Activated CD4-positive, alpha-beta T cell treated with anti-CD3 and anti-CD28 coated beads, Interleukin-2, amount 50 U/mL, for 16 hours (primary cell): ENCODE measurements around the gene LRPPRC.
A peak's percentile ranks its signal among the peaks of the same experiment; 100 is the strongest.

ENCODE experiments used
- DNase-seq: peaks from one replicate; pipeline ENCODE4 v3.0.0-alpha.2; 2020

The LRPPRC gene

DNA sequence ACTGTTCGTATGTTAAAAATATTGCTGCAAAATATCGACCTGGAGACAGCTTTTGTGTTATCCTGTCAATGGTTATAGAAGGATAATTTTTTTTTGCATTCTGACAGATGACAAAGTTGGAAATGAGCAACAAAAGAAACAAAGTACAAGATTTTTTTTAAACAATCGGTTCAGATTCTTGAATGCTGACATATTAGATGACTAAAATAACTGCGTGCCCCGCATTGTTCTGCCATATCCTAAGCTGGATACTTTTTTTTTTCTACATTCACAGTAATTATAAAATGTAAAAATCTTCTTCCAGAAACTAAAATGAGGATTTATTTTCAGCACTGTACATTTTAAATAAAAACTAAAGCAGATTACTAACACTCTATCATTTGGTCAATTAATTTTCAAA lies 89.9 kb downstream of the LRPPRC start:
- no peak for DNase-seq

- DNase-seq: peak; percentile 39
These were observed 90.4 kb downstream of the LRPPRC start for GRCh38 chr2:43905371-43905803.

GRCh38 chr2:43899589-43899988 lies 96.2 kb downstream of the LRPPRC start:
- no peak for DNase-seq

DNA sequence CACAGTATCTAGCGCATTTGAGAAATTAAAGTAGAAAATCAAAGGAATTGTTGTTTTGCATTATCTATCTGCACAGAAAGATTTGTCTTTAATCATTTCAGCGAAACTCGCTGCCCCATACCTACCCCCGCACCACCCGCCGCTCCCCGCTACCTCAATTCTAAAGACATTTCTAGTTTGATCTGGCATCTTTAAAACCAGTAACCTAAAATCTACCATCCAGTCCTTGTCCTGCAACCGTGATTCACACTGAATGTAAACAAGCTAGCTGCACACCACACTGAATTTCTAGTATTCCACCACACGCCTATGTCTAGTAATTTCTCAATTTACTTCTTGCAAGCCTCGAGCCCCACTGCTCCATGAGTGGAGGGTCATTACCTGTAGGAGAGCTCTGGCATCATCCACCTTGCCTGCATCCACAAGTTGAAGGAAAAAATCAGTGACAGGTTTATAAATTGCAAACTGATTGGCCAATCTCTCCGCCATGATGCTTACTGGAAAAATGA lies 96.9 kb downstream of the LRPPRC start:
- no peak for DNase-seq

- no peak for DNase-seq
These were observed 97.5 kb downstream of the LRPPRC start for GRCh38 chr2:43898134-43898837.

GRCh38 chr2:43897492-43897891 lies 98.3 kb downstream of the LRPPRC start:
- no peak for DNase-seq

DNA sequence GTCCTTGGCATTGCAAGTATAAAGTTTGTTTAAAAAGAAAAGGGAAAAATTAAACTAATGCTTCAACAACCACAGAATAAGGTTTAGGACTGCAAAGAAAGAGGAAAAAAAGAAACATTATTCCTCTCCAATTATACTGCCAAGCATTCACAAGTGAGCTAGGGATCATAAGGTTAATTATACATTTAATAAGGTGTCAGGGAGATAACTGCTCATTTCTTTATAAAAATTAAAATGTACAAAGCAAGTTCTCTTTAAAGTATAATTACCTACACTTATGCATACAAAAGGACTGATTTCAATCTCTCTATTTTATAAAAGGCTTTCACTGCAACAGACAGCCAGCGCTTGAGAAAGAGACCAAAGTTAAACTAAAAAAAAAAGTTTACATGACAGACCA lies 98.9 kb downstream of the LRPPRC start:
- DNase-seq: no peak

DNA sequence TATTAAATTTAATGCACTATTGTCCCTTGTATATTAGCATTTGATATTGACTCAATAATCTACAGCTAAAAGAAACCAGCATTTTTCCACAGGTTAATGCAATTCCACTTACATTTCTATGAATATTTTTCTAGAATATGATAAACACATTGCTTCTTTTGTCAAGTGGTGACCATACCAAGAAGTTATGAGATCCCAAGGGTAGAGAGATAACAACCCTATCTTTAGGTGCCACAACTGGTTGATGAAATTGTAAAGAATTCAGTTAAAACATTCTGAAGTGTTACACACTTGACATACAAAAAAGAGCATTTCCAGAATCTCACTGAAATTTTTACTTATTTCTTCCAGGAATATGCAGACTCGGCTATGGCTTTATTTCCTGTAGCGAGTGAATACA lies 101.0 kb downstream of the LRPPRC start:
- DNase-seq: no peak

- DNase-seq: no peak
These were observed 104.9 kb downstream of the LRPPRC start for GRCh38 chr2:43890855-43891254.

GRCh38 chr2:43889416-43889815 lies 106.4 kb downstream of the LRPPRC start:
- DNase-seq: no peak

GRCh38 chr2:43887176-43887575 lies 108.6 kb downstream of the LRPPRC start:
- DNase-seq: no peak

GRCh38 chr2:43885132-43885632 lies 110.6 kb downstream of the LRPPRC start:
- no peak for DNase-seq

GRCh38 chr2:43884689-43885088 lies 111.1 kb downstream of the LRPPRC start:
- DNase-seq: no peak

DNA sequence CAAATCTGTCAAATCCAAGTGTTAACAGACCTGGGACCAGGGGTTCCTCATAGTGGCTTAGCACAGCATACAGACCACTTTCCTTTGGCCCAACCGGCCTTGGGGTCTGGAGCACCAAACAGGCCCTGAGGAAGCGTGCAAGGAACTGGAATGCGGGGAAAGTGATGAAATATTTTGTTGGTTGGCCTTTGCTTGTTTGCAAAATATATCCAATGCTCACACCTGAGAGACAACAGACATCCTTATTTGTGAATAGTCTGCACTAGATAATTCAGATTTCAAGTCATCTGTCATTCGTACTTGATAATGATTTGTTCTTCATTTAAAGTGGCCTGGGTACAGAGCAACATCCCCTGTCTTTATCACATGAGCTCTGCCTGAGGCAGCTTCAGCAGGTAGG lies 113.5 kb downstream of the LRPPRC start:
- DNase-seq: no peak

GRCh38 chr2:43880952-43881351 lies 114.8 kb downstream of the LRPPRC start:
- DNase-seq: no peak

DNA sequence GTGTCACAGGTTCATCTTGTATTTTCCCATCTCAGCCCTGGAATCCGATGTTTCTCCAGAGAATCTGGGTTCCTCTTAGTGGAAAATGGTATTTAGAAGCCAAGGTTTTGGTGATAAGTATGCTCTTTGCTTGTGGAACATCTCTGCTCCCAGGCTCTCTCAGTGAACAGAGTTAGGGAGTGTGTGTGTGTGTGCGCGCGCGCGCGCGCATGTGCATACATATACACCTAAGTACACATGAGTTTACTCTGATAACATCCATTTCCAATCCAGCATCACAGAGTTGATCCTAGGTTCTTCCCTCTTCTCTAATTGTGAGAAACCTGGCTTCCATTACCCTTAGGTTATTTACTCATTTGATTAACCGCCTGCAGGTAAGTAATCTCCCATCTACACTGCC lies 115.3 kb downstream of the LRPPRC start:
- DNase-seq: no peak

DNA sequence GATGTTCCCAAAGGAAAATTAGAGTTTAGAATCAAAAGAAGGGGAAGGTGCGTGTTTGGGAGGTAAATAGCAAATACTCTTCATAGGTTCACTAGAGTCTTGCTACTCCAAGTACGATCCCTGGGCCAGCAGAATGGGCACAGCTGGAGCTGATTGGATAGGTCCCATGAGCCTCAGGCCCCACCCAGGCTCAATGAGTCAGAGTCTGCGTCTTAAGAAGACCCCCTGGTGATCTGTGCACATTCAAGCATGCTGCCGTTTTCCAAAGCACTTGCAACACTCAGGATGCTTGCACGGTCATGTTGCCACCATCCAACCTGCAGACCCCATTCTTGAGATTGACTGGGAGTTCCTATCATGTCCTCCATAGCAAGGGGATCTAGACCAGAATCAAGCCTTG lies 116.5 kb downstream of the LRPPRC start:
- no peak for DNase-seq

DNA sequence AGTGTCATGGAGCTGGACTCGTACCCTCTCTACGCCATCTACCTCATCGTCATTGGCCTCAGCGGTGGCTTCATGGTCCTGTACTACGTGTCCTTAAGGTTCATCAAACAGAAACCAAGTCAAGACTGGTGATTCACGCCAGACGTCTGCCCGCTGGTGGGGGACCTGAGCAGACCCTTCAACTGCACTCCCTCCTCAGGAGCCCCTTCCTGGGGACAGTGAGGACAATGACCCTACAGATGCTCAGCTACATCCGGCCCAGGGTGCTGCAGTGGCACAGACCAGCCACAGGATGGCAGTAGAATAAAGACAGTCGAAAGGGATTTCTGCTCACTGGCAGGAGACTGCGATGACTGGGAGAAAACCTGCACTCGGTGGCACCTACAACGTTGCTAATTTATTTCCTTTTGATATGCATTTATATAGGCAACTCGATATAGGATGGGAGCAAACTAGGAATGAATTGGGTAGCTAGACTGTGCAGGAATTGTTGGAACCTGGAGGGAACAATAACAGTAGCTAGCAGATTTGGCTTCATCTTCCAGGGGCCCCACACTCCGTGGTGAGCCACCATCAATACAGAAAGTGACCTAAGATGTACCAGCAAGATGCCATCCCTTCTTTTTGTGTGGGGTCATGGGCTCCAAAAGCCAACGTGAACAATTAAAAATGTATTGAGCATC lies 117.9 kb downstream of the LRPPRC start:
- peak; percentile 77 for DNase-seq

- no peak for DNase-seq
These were observed 120.9 kb downstream of the LRPPRC start for GRCh38 chr2:43874776-43875451.

- no peak for DNase-seq
These were observed 123.6 kb downstream of the LRPPRC start for GRCh38 chr2:43872151-43872550.

GRCh38 chr2:43855292-43855691 lies 140.5 kb downstream of the LRPPRC start:
- DNase-seq: no peak

- DNase-seq: no peak
These were observed 141.1 kb downstream of the LRPPRC start for GRCh38 chr2:43854671-43855070.
